Femur (tissue), 1 donor: ENCODE results near the gene USH1C.

Experiments
- DNase-seq: peaks from one replicate; pipeline ENCODE4 v3.0.0-alpha.2; 2017

Gene USH1C

DNA sequence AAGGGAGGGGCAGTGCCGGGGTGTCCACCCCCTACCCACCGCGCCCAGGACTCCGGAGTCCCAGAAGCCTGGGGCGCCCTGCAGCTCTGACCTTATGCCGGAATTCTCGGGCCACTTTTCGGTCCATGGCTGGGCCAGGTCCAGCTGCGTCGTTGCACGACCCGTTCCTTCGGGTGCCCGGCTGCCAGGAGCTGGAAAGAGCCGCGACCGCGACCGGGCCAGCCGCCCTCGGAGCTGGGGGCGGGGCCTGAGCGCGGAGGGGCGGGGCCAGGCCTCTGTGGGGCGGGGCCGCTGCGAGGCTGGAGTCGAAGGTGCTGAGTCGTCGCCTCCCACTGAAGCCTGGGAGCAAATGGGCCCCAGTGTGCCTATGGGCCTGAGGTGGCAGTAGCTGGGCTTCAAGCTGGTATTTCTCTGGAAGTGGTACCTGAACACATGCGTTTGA lies at the start of gene USH1C:
USH1C (minus strand) TSS at position 236 of the 442 bp plus-strand sequence; CDS start at position 127, 109 bp downstream.
- no peak for DNase-seq

DNA sequence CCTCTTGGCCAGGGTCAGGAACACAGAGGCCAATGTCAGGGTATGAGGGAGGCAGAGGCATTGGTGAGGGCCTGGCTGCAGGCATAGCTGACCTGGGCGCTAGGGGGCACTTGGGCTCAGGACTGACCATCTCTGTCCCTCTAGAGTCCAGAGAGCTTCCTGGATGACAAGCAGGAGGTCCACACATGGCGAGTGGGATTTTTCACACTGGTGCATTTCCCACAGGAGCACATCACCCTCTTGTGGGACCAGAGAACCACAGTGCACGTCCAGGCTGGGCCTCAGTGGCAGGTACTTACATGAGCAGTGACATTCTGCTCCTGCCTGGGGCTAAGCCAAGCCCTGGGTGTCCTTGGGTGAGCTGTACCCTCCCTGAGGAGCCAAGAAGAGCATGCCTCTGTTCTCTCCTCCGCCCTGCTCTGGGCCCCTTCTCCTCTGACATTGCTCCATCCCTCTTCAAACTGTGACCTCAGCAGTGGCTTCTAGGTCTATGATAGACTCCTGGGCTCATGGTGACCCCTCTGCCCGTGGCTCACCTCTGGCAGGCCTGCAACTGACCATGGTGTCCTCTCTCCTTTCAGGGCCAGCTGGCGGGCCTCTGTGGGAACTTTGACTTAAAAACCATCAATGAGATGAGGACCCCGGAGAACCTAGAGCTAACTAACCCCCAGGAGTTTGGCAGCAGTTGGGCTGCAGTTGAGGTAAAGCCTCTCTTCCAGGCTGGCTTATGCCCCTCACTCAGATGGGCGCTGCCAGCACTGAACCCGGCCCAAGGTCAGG lies 49.4 kb upstream of the USH1C start:
- no peak for DNase-seq

DNA sequence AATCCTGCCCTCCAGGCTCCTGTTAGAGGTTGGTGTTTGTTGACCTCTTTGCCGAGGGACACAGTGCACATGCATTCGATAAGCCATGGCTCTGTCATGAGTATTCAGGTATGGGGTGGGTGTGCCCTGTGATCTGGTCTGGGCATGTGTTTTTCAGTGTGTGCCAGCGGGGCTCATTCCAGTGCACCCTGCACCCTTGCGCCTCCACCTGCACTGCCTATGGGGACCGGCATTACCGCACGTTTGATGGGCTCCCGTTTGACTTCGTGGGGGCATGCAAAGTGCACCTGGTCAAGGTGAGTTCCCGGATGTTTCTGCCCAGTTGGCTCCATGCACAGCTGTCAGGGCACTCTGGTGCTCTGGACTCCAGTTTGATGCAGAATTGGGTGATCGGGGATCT lies 47.1 kb upstream of the USH1C start:
- DNase-seq: no peak

GRCh38 chr11:17590463-17590862 lies 46.2 kb upstream of the USH1C start:
- no peak for DNase-seq

GRCh38 chr11:17588721-17589120 lies 44.5 kb upstream of the USH1C start:
- no peak for DNase-seq

DNA sequence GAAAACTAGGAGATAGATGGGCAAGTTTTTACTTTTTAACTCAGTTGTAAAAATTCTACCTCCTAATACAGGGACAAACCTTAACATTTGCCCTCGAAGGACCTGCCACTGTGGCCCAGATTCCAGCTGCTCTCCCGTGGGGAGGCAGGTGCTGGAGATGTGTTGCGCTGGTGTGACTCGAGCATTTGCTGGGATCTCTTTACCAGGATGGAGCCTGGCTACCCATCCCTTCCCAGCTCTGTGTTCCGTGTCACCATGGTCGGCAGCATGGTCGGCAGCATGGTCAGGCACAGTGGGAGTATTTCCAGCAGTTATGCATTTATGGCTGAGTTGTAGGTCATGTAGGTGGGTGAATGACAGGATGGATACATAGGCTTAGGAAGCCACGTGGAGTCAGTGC lies 44.0 kb upstream of the USH1C start:
- DNase-seq: no peak

DNA sequence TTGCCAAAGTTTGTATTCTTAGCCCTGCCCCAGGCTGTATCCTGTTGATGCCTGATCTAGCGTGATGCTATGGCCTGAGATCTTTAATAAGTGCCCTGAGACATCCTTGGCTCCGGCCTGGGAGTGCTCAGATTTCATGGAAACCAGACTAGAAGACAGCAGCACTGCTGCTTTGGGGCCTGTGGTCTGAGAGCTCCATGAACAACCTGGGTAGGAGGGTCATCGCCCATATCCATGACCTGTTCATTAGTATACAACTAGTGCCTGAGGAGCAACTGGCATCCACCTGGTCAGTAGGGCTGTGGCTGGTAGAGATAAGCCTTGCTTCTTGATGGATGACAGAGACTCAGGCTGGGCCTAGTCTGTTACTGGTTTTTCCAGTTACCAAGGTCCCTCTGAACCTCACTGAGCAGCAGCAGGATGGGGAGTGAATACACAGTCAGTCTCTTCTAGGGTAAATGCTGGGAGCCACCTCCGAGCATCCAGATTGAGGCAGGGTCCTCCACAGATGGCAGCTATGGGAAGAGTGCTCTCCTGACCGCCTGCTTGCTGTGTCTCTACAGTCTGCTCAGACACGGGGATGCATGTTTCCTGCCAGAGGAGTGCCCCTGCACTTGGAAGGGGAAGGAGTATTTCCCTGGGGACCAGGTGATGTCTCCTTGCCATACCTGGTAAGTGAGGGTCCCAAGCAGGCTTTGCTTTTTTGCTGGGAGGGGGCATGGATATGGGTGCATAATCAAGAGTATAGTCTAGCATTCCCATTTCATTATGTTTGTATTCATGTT lies 41.9 kb upstream of the USH1C start:
- DNase-seq: no peak

- DNase-seq: no peak
Observed at GRCh38 chr11:17581732-17582053, 37.5 kb upstream of the USH1C start.

GRCh38 chr11:17581036-17581731 lies 37.0 kb upstream of the USH1C start:
- no peak for DNase-seq

GRCh38 chr11:17580271-17580670 lies 36.1 kb upstream of the USH1C start:
- peak; percentile 8 for DNase-seq

DNA sequence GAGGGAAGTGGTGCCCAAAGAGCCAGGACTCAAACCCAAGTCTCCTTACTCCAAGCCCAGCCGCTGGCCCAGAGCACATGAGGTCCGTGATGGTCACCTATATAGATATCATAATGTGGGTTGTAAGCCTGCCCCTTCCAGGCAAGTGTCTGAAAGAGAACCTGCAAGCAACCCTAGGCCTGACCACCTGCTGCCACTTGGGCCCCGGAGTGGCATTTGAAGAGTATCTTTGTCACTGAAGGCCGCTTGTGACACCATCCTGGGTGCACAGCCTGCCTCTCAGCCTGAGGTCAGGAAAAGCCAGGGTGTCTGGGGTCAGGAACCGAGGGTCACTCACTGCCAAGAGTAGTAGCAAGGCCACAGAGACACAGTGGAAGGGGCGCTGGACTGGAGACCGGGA lies 35.2 kb upstream of the USH1C start:
- DNase-seq: peak; percentile 15

GRCh38 chr11:17578958-17579357 lies 34.7 kb upstream of the USH1C start:
- DNase-seq: no peak

GRCh38 chr11:17578296-17578695 lies 34.1 kb upstream of the USH1C start:
- no peak for DNase-seq

DNA sequence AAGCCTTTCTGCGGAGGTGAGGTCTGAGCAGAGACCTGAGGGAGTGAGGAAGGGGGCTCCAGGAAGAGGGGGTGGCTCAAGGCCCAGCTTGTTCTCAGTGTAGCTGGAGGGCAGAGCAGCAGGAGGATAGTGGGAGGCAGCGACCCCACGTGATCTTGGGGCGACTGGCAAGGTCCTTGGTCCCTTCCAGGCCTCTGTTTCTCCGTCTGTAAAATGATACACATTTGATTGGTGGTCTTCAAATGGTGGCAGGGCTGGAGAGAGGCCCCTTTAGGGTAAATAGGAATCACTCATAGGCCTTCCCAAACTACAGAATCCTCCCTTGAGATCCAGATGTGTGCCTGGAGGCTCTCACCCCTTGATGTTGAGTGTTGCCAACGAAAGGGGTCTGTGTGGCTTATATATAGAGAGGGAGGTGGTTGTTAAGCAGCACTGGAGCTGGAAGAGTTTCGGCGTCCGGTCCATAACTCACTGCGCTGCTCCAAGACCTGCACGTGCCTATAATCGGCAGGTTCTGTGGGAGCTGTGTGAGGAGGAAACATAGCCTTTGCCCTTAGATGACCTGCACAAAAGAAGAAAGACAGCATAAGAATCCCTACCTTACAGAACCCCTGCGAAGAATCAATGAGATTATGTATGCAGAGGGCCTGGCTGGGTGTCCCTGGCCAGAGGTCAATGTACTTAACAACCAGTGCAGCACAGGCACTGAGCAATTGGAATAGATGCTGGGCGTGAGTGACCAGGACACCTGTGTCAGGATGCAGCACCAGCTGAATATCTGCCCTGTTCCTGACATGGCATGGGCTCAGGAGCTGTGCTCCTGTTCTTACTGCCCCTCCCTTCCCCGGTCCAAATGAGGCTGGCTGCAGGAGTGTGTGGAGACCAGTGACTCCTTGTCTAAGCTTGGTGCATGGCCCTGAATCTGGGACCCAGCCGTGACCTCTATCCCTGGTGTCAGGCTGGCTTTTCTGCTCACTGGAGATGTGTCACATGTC lies 31.5 kb upstream of the USH1C start:
- no peak for DNase-seq

DNA sequence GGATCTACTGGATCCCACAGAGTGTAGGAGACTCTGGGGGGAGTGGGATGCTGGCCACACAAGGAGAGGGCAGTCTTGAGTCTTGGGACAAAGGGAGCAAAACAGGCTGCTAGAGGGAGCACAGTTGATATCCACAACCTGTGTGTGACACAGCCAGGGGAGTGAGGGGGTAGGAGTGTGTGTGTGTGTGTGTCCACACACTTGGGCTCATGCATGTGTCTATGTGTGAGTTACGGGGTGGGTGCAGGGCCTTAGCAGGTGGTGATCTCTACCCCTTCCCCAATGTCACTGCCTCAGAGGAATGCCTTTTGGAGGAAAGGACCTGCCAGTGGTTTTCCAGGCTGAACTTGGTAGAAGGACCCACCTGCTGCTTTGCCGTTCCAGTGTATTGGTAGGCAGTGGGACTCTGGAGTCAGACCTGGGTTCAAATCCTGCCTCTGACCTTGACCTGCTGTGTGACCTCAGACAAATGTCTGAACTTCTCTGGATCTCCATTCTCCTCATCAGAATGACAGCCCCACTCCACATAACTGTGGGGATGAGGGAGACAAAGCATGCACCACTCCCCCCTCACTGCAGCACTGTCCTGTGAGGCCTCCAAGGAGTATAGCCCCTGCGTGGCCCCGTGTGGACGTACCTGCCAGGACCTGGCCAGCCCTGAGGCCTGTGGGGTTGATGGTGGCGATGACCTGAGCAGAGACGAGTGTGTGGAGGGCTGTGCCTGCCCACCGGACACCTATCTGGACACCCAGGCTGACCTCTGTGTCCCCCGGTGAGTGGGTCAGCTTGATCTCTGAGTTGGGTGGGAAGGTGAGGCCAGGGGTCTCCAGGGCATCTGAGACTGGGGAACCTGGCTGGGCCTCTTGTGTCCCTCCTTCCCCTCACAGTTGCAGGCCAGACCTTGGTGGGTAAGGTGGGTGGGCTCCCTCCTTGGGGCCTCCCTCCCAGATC lies 30.2 kb upstream of the USH1C start:
- DNase-seq: no peak

GRCh38 chr11:17573526-17573925 lies 29.3 kb upstream of the USH1C start:
- no peak for DNase-seq

GRCh38 chr11:17572791-17573460 lies 28.7 kb upstream of the USH1C start:
- DNase-seq: no peak

DNA sequence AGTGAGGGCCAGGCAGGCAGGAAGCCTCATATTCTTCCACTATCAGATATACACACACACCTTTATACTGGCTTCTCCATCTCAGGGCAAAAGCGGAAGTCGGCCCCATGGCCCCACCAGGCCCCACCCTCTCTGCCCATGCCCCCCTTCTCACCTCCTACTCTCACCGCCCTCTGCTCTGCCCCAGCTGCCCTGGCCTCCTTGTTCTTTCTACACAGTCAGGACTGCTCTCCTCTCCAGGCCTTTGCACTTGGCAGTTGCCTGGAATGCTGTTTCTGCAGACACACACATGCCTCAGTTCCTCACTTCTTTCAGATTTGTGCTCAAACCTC lies 28.1 kb upstream of the USH1C start:
- no peak for DNase-seq

DNA sequence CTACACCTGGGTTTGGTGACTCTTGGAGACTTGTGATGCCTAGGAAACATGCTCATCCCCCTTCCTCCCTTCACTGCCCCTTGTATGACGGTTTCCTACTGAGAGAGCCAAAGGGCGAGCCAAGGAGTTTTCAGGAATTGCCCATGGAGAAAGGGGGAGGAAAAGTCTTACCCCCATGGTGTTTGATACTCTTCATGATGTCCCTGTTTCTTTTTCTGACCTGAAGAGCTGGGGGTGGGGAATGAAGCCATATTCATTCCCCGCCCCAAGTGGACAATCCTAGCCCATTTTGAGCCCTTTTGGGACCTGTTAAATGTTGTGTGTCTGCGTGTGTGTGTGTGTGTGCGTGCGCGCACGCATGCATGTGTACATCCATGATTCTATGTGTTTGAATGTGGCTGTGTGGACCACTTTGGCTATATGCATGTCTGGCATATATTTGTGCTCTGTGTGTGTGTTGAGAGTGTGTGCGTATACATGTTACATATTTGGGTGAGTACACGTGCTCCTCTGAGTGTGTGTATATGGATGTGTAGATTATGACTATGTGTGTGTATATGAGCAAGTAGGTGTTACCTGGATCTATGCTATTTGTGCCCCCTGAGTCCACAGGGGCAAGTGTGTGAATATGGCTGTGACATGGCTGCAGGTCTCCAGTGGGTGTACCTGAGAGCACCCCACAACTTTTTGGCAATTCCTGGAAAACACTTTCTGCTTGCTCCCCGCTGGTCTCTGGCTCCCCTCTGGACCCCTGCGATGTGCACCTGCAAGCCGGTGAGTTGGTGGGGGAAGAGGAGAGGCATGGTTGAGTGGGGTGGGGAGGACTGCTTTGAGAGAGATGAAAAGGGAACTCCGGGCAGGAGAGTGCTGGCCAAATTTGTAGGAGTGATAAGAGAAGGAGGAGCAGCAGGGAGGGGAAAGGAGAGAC lies 27.5 kb upstream of the USH1C start:
- no peak for DNase-seq

- DNase-seq: no peak
Observed at GRCh38 chr11:17570034-17570433, 25.8 kb upstream of the USH1C start.
